ENCODE results near the gene ENKD1. TPM values are rescaled to one million over a fixed set of nuclear protein-coding genes. Genes with fewer than 3 reads are reported as not detected.

The ENKD1 gene
- total and polyA plus RNA-seq, 10 of the 15 experiments (the other 5 are each of a cell fraction or from before 2014, with no cell fraction given) = 0.19 to 8.1 (median 2.8) TPM

- no peak for TF ChIP-seq PRDM15 (CRISPR knock-in tag; IDR thresholded peaks at IDR 0.05)
- 0 out of 2 replicates have a peak, but pooled peaks have one; percentile 84 for TF ChIP-seq SMARCA5 (IDR thresholded peaks at IDR 0.05)
- TF ChIP-seq TCF3 (IDR thresholded peaks at IDR 0.05; ENCODE audit: borderline replicate concordance, insufficient read depth, low read depth, low read length) = no peak
- TF ChIP-seq POLR2AphosphoS5 (IDR thresholded peaks at IDR 0.05; ENCODE audit: low read length) = peak; percentile 60; the same call in 1 of the 2 replicates
- TF ChIP-seq SREBF1 (IDR thresholded peaks at IDR 0.05; ENCODE audit: low read length) = no peak
- no peak for TF ChIP-seq ZBTB11 (CRISPR knock-in tag; IDR thresholded peaks at IDR 0.05)
- TF ChIP-seq HDAC2 (IDR thresholded peaks at IDR 0.05) = no peak
- no peak for TF ChIP-seq JUNB (IDR thresholded peaks at IDR 0.05)
- TF ChIP-seq MAX (IDR thresholded peaks at IDR 0.05; ENCODE audit: low read depth, low read length) = peak; percentile 26; the same call in 1 of the 2 replicates
- no peak for TF ChIP-seq BMI1 (IDR thresholded peaks at IDR 0.05; ENCODE audit: borderline replicate concordance)
- TF ChIP-seq TCF7 (IDR thresholded peaks at IDR 0.05; ENCODE audit: borderline replicate concordance) = no peak
- TF ChIP-seq LARP7 (IDR thresholded peaks at IDR 0.05) = no peak
- no peak for TF ChIP-seq CBX5 (IDR thresholded peaks at IDR 0.05; ENCODE audit: low read depth)
- no peak for TF ChIP-seq MEF2A (IDR thresholded peaks at IDR 0.05; ENCODE audit: insufficient read depth, low read depth, low read length)
- no peak for TF ChIP-seq REST (IDR thresholded peaks at IDR 0.05; ENCODE audit: low read depth, low read length)
- TF ChIP-seq EED (IDR thresholded peaks at IDR 0.05; ENCODE audit: low read depth) = no peak
Measured at GRCh38 chr16:67659675-67660563, 6.6 kb downstream of the ENKD1 start, which contains the start of gene ACD (continued).

Data from GM12878 (cell line).